Right lobe of liver (tissue), 4 donors: ENCODE results near the gene HYAL3.

Experiments used
- POLR2A ChIP-seq: fragments of 450-650 bp; IDR thresholded peaks from one replicate; pipeline ENCODE4 v1.6.1; 2017; ENCODE audit warnings: antibody characterized with exemption, mild to moderate bottlenecking
- TF ChIP-seq, protein P1 (sequence below), 4 donors: fragments of 200-600 bp in 3 of 4; fragments of 450-650 bp in 1 of 4; IDR thresholded peaks; one replicate each; pipeline versions ENCODE4 v1.5.1 to v1.8.0; 2016 to 2022; ENCODE audit warnings: antibody characterized with exemption in 4 of 4, mild to moderate bottlenecking in 2 of 4
- donor health status: DM: no; HTN: no; CAD: no.
- donor health status: DM: no; HTN: no; CAD: no.
- donor health status: DM: no; HTN: yes; CAD: no.

DNA sequence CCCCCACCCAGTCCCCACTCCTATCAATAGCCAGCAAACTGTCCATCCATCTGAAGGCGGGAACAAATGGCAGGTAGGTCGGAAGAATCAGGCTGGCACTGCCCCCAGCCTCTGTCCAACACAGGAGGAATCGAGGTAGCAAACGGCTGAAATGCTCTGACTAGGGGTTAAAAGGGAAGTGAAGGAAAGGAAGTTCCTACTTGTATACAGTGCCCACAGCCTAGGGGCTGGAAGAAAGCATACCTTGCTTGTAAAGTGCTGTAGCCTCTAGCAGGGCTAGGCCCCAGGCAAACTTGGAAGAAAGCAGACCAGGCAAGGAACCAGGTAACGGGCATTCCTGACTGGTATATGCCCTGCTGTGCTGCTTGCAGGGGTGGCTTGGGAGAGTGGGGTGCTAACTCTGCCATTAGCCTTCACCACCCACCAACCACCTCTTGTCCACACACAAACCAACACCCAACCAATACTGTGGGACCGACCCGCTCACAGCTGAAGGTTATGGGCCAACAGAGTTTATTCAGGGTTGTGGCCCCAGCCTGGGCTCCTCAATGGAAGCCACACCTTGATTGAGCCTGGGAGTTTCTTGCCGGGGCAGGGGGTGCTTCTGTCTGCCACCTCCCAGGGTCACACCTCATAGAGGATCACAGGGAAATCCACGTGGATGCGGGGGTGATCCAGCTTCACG, 26.4 kb upstream of the HYAL3 start:
- TF ChIP-seq, protein P1, sequence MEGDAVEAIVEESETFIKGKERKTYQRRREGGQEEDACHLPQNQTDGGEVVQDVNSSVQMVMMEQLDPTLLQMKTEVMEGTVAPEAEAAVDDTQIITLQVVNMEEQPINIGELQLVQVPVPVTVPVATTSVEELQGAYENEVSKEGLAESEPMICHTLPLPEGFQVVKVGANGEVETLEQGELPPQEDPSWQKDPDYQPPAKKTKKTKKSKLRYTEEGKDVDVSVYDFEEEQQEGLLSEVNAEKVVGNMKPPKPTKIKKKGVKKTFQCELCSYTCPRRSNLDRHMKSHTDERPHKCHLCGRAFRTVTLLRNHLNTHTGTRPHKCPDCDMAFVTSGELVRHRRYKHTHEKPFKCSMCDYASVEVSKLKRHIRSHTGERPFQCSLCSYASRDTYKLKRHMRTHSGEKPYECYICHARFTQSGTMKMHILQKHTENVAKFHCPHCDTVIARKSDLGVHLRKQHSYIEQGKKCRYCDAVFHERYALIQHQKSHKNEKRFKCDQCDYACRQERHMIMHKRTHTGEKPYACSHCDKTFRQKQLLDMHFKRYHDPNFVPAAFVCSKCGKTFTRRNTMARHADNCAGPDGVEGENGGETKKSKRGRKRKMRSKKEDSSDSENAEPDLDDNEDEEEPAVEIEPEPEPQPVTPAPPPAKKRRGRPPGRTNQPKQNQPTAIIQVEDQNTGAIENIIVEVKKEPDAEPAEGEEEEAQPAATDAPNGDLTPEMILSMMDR (IDR thresholded peaks at IDR 0.05), result no peak
- no peak for TF ChIP-seq POLR2A
